ENCODE measurements around the gene C16orf87. TPM values are rescaled to one million over a fixed set of nuclear protein-coding genes. Genes with fewer than 3 reads are reported as not detected.

The C16orf87 gene
- total RNA-seq, 1 experiment from 2014 or later, result 10.2 TPM

- DNase-seq (ENCODE audit: low read depth, low spot score), result no peak
- no peak overlapping the region for H3K9ac ChIP-seq (ENCODE audit: low read length)
- TF ChIP-seq ZBTB33 (IDR thresholded peaks at IDR 0.05; ENCODE audit: extremely low read depth, insufficient replicate concordance, low read length), result no peak
- TF ChIP-seq ZNF274 (IDR thresholded peaks at IDR 0.05; ENCODE audit: low read depth, low read length), result no peak
- TF ChIP-seq CBX3 (IDR thresholded peaks at IDR 0.05; ENCODE audit: low read depth), result no peak
- TF ChIP-seq POLR2A (IDR thresholded peaks at IDR 0.05; ENCODE audit: borderline replicate concordance, extremely low read depth, insufficient read depth, insufficient read length), result no peak
- no peak for TF ChIP-seq REST (IDR thresholded peaks at IDR 0.05; ENCODE audit: low read depth)
- no peak for TF ChIP-seq ZFX (IDR thresholded peaks at IDR 0.05)
- CTCF ChIA-PET, result no interaction called here
- H3K4me2 ChIP-seq (ENCODE audit: low read length), result no peak overlapping the region
- H2AFZ ChIP-seq (ENCODE audit: low read depth, low read length, poor library complexity, severe bottlenecking), result no peak overlapping the region
- H3K9me3 ChIP-seq (ENCODE audit: control insufficient read depth in 1 of 2, insufficient read depth in 1 of 2, low read depth in 1 of 2, low read length in 2 of 2), result no peaks in the 10 kb centered on the region
- peaks cover 4% of the 10 kb centered on the region; the same call in 1 of the 2 replicates for H4K20me1 ChIP-seq (ENCODE audit: insufficient read depth)
- H3K9me2 ChIP-seq (ENCODE audit: insufficient read depth), result no peaks in the 10 kb centered on the region
- H3K79me2 ChIP-seq (ENCODE audit: insufficient read depth, low read length), result peaks cover 63% of the 10 kb centered on the region
- intact Hi-C loops (cut with micrococcal nuclease), result no loop called here
- no peak overlapping the region for H3K27ac ChIP-seq (ENCODE audit: low read depth, low read length)
- no peaks in the 10 kb centered on the region for H3K27me3 ChIP-seq (ENCODE audit: insufficient read depth, low read length)
- H3K4me3 ChIP-seq (replicated peaks in 1 of 2; ENCODE audit: low read depth in 1 of 2, low read length in 2 of 2), result no peak overlapping the region
- no peak for ATAC-seq
- TSS peak; percentile 2 for BruUV-seq (replicated peaks)
- RAD21 ChIA-PET (ENCODE audit: low non-redundant PET in 1 of 2, low total read pairs in 2 of 2, uncharacterized antibody in 2 of 2, unreplicated experiment in 2 of 2), result no interaction called here
- H3K4me1 ChIP-seq (ENCODE audit: control insufficient read depth in 1 of 2, insufficient read depth in 2 of 2, low read length in 2 of 2), result peaks cover 11 to 14% of the 10 kb centered on the region in 2 experiments
- POLR2A ChIA-PET, result interaction anchor here (0.7 kb wide), 1 partner anchor 62 kb away, joined by 3 read pairs; no protein-coding TSS in a partner anchor
- H3K36me3 ChIP-seq (ENCODE audit: control insufficient read depth in 1 of 2, insufficient read depth in 2 of 2, low read length in 2 of 2), result no peaks in the 10 kb centered on the region
Observed at GRCh38 chr16:46822270-46822669, 8.7 kb downstream of the C16orf87 start.

All from HCT116 (cell line).